Cardiac fibroblast (primary cell): ENCODE data around the gene BICD2.

Experiments used
- DNase-seq, 2 donors: peaks; one replicate each; pipeline versions ENCODE4 v3.0.0 to v3.0.0-alpha.2; 2010; ENCODE audit warnings: low read depth in 2 of 2
- H3K4me3 ChIP-seq, 2 donors: replicated peaks in 1 of 2; 1 replicate in 1 of 2; 2 replicates in 1 of 2; pipeline ENCODE4 v1.5.1; 2011; ENCODE audit warnings: low read depth in 2 of 2, low read length in 2 of 2, mild to moderate bottlenecking in 2 of 2, moderate library complexity in 1 of 2
- CTCF ChIP-seq: IDR thresholded peaks from one replicate; pipeline ENCODE4 v1.5.1; 2011; ENCODE audit warnings: low read depth, mild to moderate bottlenecking, low read length, inconsistent platforms

BICD2 gene

GRCh38 chr9:92663126-92663525, 101.5 kb downstream of the BICD2 start:
- no peak for TF ChIP-seq CTCF
- H3K4me3 ChIP-seq: no peak overlapping the region
- no peak for DNase-seq

- TF ChIP-seq CTCF: no peak
Observed at GRCh38 chr9:92661743-92662142, 102.9 kb downstream of the BICD2 start.

More at GRCh38 chr9:92661743-92662142, 102.9 kb downstream of the BICD2 start:
- no peak overlapping the region for H3K4me3 ChIP-seq
- no peak for DNase-seq
